CD4-positive, alpha-beta T cell (primary cell): ENCODE results near the gene DIO1. TPM values are rescaled to one million over a fixed set of nuclear protein-coding genes. Genes with fewer than 3 reads are reported as not detected.
A peak's percentile ranks its signal among the peaks of the same experiment; 100 is the strongest.

Experiments
- ATAC-seq: fragments of 200-7000 bp; cut with Tn5 transposase; one replicate; pipeline ENCODE4 v1.10.0; 2022; ENCODE audit warnings: mild to moderate bottlenecking; ENCODE audit not compliant: poor library complexity
- CTCF ChIA-PET: fragments of 350-600 bp; sonication (Branson Sonifier 250); formaldehyde crosslinking; loops from one replicate; lab custom pipeline; 2021; ENCODE audit warnings: antibody characterized with exemption, inconsistent platforms; lab: Charles Lee
- POLR2A ChIA-PET: fragments of 350-600 bp; sonication (Branson Sonifier 250); formaldehyde crosslinking; loops from one replicate; lab custom pipeline; 2021; ENCODE audit warnings: antibody characterized with exemption, inconsistent platforms; lab: Charles Lee
- DNase-seq, 14 experiments: peaks; one replicate each; pipeline ENCODE4 v3.0.0-alpha.2; 2013 to 2020; ENCODE audit warnings: mixed read lengths in 2 of 14
- H3K27ac ChIP-seq, 2 donors: one replicate each; pipeline versions ENCODE4 v1.5.1 to v1.7.0; 2013; ENCODE audit warnings: low read length in 2 of 2, low read depth in 1 of 2, mild to moderate bottlenecking in 1 of 2
- H3K27me3 ChIP-seq, 2 experiments: 1 replicate in 1 of 2; 2 replicates in 1 of 2; pipeline versions ENCODE4 v1.6.1 to v1.7.0; 2013; ENCODE audit warnings: low read length in 2 of 2, control low read depth in 1 of 2, mild to moderate bottlenecking in 1 of 2, moderate library complexity in 1 of 2; ENCODE audit not compliant: insufficient read depth in 2 of 2, control insufficient read depth in 1 of 2
- H3K36me3 ChIP-seq: one replicate; pipeline ENCODE4 v1.6.1; 2013; ENCODE audit warnings: low read length, control low read depth; ENCODE audit not compliant: insufficient read depth
- H3K4me1 ChIP-seq: one replicate; pipeline ENCODE4 v1.6.1; 2013; ENCODE audit warnings: low read length, control low read depth; ENCODE audit not compliant: insufficient read depth
- H3K4me3 ChIP-seq: one replicate; pipeline ENCODE4 v1.5.1; 2013; ENCODE audit warnings: mild to moderate bottlenecking, low read length, moderate library complexity
- H3K9me3 ChIP-seq, 2 experiments: 1 replicate in 1 of 2; 2 replicates in 1 of 2; pipeline versions ENCODE4 v1.6.1 to v1.7.0; 2013; ENCODE audit warnings: low read length in 2 of 2, mild to moderate bottlenecking in 2 of 2, control low read depth in 1 of 2, moderate library complexity in 1 of 2; ENCODE audit not compliant: control insufficient read depth in 1 of 2, insufficient read depth in 1 of 2
- H3K27ac Mint-ChIP-seq: one replicate; pipeline ENCODE4 v1.8.0; 2020; ENCODE audit warnings: mixed read lengths
- H3K27me3 Mint-ChIP-seq: one replicate; pipeline ENCODE4 v1.8.0; 2021; ENCODE audit warnings: mixed read lengths
- H3K36me3 Mint-ChIP-seq: one replicate; pipeline ENCODE4 v1.8.0; 2021; ENCODE audit warnings: low read depth, mixed read lengths
- H3K4me1 Mint-ChIP-seq: one replicate; pipeline ENCODE4 v1.8.0; 2021; ENCODE audit warnings: low read depth, mixed read lengths
- H3K4me3 Mint-ChIP-seq: one replicate; pipeline ENCODE4 v1.8.0; 2020; ENCODE audit warnings: mild to moderate bottlenecking, mixed read lengths
- H3K9me3 Mint-ChIP-seq: one replicate; pipeline ENCODE4 v1.8.0; 2020; ENCODE audit warnings: mixed read lengths
- intact Hi-C, 2 experiments: fragments of 100-400 bp; cut with DNase I in 1 of 2; cut with micrococcal nuclease in 1 of 2; formaldehyde crosslinking; loops; one replicate each; pipeline versions ENCODE4 v1.15.1 to v1.9.0; 2023 to 2025; cut with DNase I, micrococcal nuclease
- total RNA-seq, 174 experiments: library from RNA in 2 of 174; stranded (reverse) in 2 of 174; gene quantifications; one replicate each; pipeline ENCODE4 v1.2.3 and lab custom pipeline; 2021 to 2026
- TF ChIP-seq, protein P1 (sequence below): fragments of 200-600 bp; IDR thresholded peaks from one replicate; pipeline ENCODE4 v1.8.0; 2022; ENCODE audit warnings: antibody characterized with exemption, mild to moderate bottlenecking

The DIO1 gene
- total RNA-seq, 2 experiments from 2014 or later, result not detected

DNA sequence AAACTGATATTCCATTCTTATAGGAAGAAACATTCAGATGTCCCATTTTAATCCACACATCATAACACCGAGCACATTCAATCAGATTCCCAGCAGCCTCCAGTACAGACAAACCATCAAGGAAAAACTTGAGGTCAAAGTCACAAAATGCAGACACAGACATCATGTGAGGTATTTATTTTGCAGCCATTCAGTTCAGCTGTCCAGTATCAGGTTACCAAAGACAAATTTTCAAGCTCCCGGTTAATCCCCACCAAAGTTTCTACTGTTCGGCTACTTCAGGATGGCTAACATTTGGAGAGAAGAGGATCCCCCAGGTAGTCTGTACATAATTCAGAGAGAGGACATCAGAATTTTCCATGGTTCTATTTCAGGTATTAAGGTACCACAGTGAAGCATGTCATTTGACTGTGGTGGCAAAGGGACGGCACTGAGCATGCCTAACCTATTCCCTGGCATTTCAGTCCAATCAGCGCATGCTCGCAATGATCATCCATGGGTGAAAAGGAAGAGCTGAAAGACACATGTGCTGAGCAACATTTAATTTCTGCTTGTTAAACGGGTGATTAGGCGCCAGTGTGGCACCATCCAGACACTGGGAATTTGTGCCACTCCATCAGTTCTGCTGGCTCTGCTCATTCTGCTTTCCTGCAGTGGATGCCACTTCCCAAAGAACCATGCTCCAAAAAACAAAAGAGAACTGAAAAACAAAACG, 42.3 kb upstream of the DIO1 start:
- Histone ChIP-seq H3K9me3 (no peaks in the 10 kb centered on the region), H3K27me3 (no peaks in the 10 kb centered on the region), H3K27ac (no peak overlapping the region), H3K4me3 (no peak overlapping the region), H3K36me3 (peaks cover 30% of the 10 kb centered on the region), H3K4me1 (no peaks in the 10 kb centered on the region)
- ATAC-seq (no peak), DNase-seq (no peak)
- H3K36me3 Mint-ChIP-seq, result peaks cover 62% of the 10 kb centered on the region
- no peak overlapping the region for H3K27ac Mint-ChIP-seq
- no peaks in the 10 kb centered on the region for H3K27me3 Mint-ChIP-seq
- no peaks in the 10 kb centered on the region for H3K9me3 Mint-ChIP-seq
- TF ChIP-seq, protein P1, sequence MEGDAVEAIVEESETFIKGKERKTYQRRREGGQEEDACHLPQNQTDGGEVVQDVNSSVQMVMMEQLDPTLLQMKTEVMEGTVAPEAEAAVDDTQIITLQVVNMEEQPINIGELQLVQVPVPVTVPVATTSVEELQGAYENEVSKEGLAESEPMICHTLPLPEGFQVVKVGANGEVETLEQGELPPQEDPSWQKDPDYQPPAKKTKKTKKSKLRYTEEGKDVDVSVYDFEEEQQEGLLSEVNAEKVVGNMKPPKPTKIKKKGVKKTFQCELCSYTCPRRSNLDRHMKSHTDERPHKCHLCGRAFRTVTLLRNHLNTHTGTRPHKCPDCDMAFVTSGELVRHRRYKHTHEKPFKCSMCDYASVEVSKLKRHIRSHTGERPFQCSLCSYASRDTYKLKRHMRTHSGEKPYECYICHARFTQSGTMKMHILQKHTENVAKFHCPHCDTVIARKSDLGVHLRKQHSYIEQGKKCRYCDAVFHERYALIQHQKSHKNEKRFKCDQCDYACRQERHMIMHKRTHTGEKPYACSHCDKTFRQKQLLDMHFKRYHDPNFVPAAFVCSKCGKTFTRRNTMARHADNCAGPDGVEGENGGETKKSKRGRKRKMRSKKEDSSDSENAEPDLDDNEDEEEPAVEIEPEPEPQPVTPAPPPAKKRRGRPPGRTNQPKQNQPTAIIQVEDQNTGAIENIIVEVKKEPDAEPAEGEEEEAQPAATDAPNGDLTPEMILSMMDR, result no peak
- intact Hi-C loops, result no loop called here
- no peaks in the 10 kb centered on the region for H3K4me1 Mint-ChIP-seq
- H3K4me3 Mint-ChIP-seq, result no peak overlapping the region
- ChIA-PET CTCF (interaction anchor here (1.0 kb wide), 1 partner anchor 33 kb away, joined by 3 read pairs; no protein-coding TSS in a partner anchor), POLR2A (no interaction called here)

DNA sequence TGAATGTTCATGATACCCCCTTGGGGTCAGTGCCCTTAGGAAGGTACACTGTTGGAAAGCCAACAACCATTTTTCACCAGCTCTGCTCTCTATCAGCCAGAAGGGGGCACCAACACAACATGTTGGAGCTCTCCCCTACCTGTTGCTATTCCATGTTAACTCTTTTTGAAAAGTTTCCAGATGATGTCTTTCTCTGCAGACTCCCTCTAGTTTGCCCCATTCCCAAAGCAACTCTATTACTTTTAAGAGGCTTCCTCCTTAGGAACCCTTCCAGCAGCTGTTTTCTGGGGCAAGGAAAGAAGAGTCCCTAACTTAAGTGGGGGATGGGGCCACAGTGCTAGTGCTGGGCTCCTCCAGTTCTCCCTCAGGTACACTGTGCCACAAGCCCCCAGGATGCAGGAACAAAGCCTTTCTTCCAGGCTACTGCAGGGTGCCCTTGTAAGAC, 33.0 kb upstream of the DIO1 start:
- Mint-ChIP-seq H3K4me1 (peaks cover 9% of the 10 kb centered on the region), H3K27ac (no peak overlapping the region), H3K9me3 (no peaks in the 10 kb centered on the region), H3K4me3 (no peak overlapping the region), H3K36me3 (peaks cover 51% of the 10 kb centered on the region), H3K27me3 (no peaks in the 10 kb centered on the region)
- Histone ChIP-seq H3K36me3 (peaks cover 39% of the 10 kb centered on the region), H3K27me3 (no peaks in the 10 kb centered on the region), H3K9me3 (no peaks in the 10 kb centered on the region), H3K4me3 (no peak overlapping the region), H3K27ac (no peak overlapping the region), H3K4me1 (peaks cover 5% of the 10 kb centered on the region)
- ATAC-seq (peak; percentile 88), DNase-seq (peak; percentile 8 to 80 (median 32))
- intact Hi-C loops, result loop anchor here (1.0 to 5.0 kb wide), 4 partner anchors 88 to 951 kb away; no protein-coding TSS in a partner anchor
- TF ChIP-seq, protein P1, result peak; percentile 79
- CTCF ChIA-PET, result interaction anchor here (0.6 to 3.9 kb wide), 13 partner anchors 10 to 940 kb away, joined by 3 to 57 read pairs (median 4); partner anchors contain the start of genes IFT25, LRRC42 and TTC22
- POLR2A ChIA-PET, result interaction anchor here (0.7 to 4.0 kb wide), 8 partner anchors 24 to 648 kb away, joined by 3 to 23 read pairs (median 4); partner anchors contain the start of genes IFT25, LRRC42, TCEANC2 and TMEM59

DNA sequence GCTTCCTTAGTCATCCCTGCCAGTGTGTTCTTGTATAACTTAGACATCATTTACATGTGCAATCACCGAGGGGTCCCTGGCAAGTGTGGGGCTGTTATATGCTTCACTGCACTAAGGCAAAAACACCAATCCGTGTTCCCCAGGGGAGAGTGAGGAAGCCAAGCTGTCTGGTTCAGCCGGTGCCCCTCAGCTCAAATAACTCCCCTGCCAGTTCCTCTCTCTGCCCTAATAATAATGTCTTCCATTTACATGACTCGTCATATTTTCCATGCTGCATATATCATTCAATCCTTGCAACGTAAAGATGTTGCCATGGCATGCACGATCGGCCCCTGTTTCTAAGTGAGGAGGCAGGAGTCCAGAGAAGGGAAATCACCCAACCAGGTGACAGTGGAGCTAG, 31.5 kb upstream of the DIO1 start:
- peaks cover 9% of the 10 kb centered on the region for H3K4me1 Mint-ChIP-seq
- Histone ChIP-seq H3K36me3 (peaks cover 36% of the 10 kb centered on the region), H3K4me1 (peaks cover 5% of the 10 kb centered on the region), H3K9me3 (no peaks in the 10 kb centered on the region), H3K27me3 (no peaks in the 10 kb centered on the region), H3K27ac (no peak overlapping the region), H3K4me3 (no peak overlapping the region)
- ATAC-seq (no peak), DNase-seq (no peak)
- peaks cover 51% of the 10 kb centered on the region for H3K36me3 Mint-ChIP-seq
- TF ChIP-seq, protein P1, result no peak
- no peak overlapping the region for H3K27ac Mint-ChIP-seq
- ChIA-PET CTCF (interaction anchor here (1.1 to 3.9 kb wide), 2 partner anchors 90 to 97 kb away, joined by 3 to 57 read pairs; no protein-coding TSS in a partner anchor), POLR2A (interaction anchor here (1.0 to 4.0 kb wide), 2 partner anchors 86 to 97 kb away, joined by 3 to 23 read pairs; no protein-coding TSS in a partner anchor)
- H3K4me3 Mint-ChIP-seq, result no peak overlapping the region
- intact Hi-C loops, result loop anchor here in 1 of 2 experiments (5.0 kb wide), 1 partner anchor 950 kb away; no protein-coding TSS in a partner anchor
- H3K9me3 Mint-ChIP-seq, result no peaks in the 10 kb centered on the region
- H3K27me3 Mint-ChIP-seq, result no peaks in the 10 kb centered on the region
